SK-N-DZ (cell line): Measurements from ENCODE around the gene AK3.
"Not testable (repeated sequence)": the region's sequence is repeated elsewhere in the genome, so short reads cannot be mapped to it uniquely, and the experiment has no call there.

Source experiments
- DNase-seq: peaks from one replicate; pipeline ENCODE4 v3.0.0-alpha.2; 2015; ENCODE audit warnings: low spot score

AK3 gene

GRCh38 chr9:4667681-4668080 lies 73.3 kb downstream of the AK3 start:
- DNase-seq: no peak

GRCh38 chr9:4666042-4666699 lies 74.8 kb downstream of the AK3 start, which contains the start of gene SPATA6L:
TSS of gene SPATA6L (minus strand) at chr9:4666480. CDS start at chr9:4666250, 230 bp downstream.
- peak; percentile 4 for DNase-seq

- no peak for DNase-seq
Measured at GRCh38 chr9:4665357-4665756, 75.6 kb downstream of the AK3 start.

GRCh38 chr9:4663956-4664355 lies 77.0 kb downstream of the AK3 start:
- no peak for DNase-seq

- DNase-seq: no peak
Measured at GRCh38 chr9:4662989-4663792, 77.8 kb downstream of the AK3 start.

- DNase-seq: peak; percentile 65
Measured at GRCh38 chr9:4662108-4662988, 78.7 kb downstream of the AK3 start, which contains the start of gene PLPP6. TSS of gene PLPP6 (plus strand) at chr9:4662294. CDS start at chr9:4662376, 82 bp downstream.

GRCh38 chr9:4661611-4662010 lies 79.4 kb downstream of the AK3 start:
- no peak for DNase-seq

- DNase-seq: no peak
Measured at GRCh38 chr9:4661165-4661564, 79.8 kb downstream of the AK3 start.

GRCh38 chr9:4660665-4661064 lies 80.3 kb downstream of the AK3 start:
- not testable (repeated sequence) for DNase-seq
